Ovary (tissue), 9 donors: ENCODE data around the gene SPAG9. TPM values are rescaled to one million over a fixed set of nuclear protein-coding genes. Genes with fewer than 3 reads are reported as not detected.

ENCODE experiments used
- DNase-seq, 5 donors: peaks; one replicate each; pipeline ENCODE4 v3.0.0-alpha.2; 2019 to 2020
- H3K27ac ChIP-seq, 2 donors: fragments of 200-600 bp; one replicate each; pipeline versions ENCODE4 v1.5.1 to v1.8.0; 2019 to 2022
- H3K27me3 ChIP-seq: fragments of 200-600 bp; one replicate; pipeline ENCODE4 v1.8.0; 2022
- H3K36me3 ChIP-seq: fragments of 200-600 bp; sonication (generic); one replicate; pipeline ENCODE4 v1.5.1; 2019
- H3K4me1 ChIP-seq: one replicate; pipeline ENCODE4 v1.8.1; 2013; ENCODE audit warnings: mild to moderate bottlenecking, moderate library complexity; ENCODE audit not compliant: insufficient read depth
- H3K4me3 ChIP-seq: fragments of 200-600 bp; sonication (generic); one replicate; pipeline ENCODE4 v1.5.1; 2017
- H3K9me3 ChIP-seq, 2 donors: fragments of 200-600 bp in 1 of 2; sonication (generic) in 1 of 2; one replicate each; pipeline versions ENCODE4 v1.5.1 to v1.8.1; 2013 to 2019; ENCODE audit warnings: mild to moderate bottlenecking in 1 of 2, moderate library complexity in 1 of 2
- CTCF ChIP-seq, 3 donors: fragments of 450-650 bp in 2 of 3; fragments of 200-600 bp in 1 of 3; IDR thresholded peaks; one replicate each; pipeline versions ENCODE4 v1.5.1 to v1.8.0; 2016 to 2022; ENCODE audit warnings: antibody characterized with exemption in 3 of 3, mild to moderate bottlenecking in 1 of 3
- EP300 ChIP-seq: sonication (generic); formaldehyde crosslinking; IDR thresholded peaks from one replicate; pipeline ENCODE4 v1.6.1; 2017; ENCODE audit warnings: antibody characterized with exemption
- POLR2A ChIP-seq: fragments of 450-650 bp; IDR thresholded peaks from one replicate; pipeline ENCODE4 v1.6.1; 2017; ENCODE audit warnings: antibody characterized with exemption, mild to moderate bottlenecking, moderate library complexity
- WGBS, 3 donors: extraction: QIAGEN DNeasy Blood & Tissue Kit in 1 of 3; methylation state at CpG; one replicate each; pipeline versions ENCODE4 v1.1.5 to v1.1.7; 2013 to 2017; 5-methylcytosine and 5-hydroxymethylcytosine counted together
- intact Hi-C, 4 donors: fragments of 100-400 bp; cut with DNase I; formaldehyde crosslinking; loops; one replicate each; pipeline versions ENCODE4 v1.11.0 to v1.15.1; 2022 to 2023
- polyA plus RNA-seq, 2 donors: library from polyadenylated mRNA; stranded (reverse); fragments of 200-250 nt in 1 of 2; fragments of 350-450 nt in 1 of 2; fragmentation: Illumina TruSeq in 1 of 2; extraction: RNeasy Lipid Tissue Mini Kit (QIAGEN cat#74804) in 1 of 2; gene quantifications; one replicate each; pipeline ENCODE4 v1.2.3, GENCODE V29; 2013 to 2014
- total RNA-seq, 7 donors: library from RNA; depleted of rRNA in 2 of 7; stranded (reverse); fragments of >200 nt in 2 of 7; fragmentation: NEBNext Ultra II Directional in 3 of 7; extraction: Animal tissue kit (Norgen Biotek cat#: 25700) in 3 of 7; gene quantifications; one replicate each; pipeline versions ENCODE4 v1.1.0 to v1.2.4, GENCODE V29; 2016 to 2023
- donor health status: DM: no; HTN: no; CAD: no; lungs with moderate emphysema.
- donor health status: DM: no; HTN: no; CAD: no.
- donor health status: Bipolar disorder and iron deficiency.
- donor health status: DM: yes; HTN: yes; CAD: no.
- donor health status: DM: no; HTN: no; CAD: no.
- donor health status: DM: yes; HTN: yes; CAD: no.

SPAG9 gene
- total and polyA plus RNA-seq, 9 donors, result 28.8 to 103 (median 79.4) TPM

- Histone ChIP-seq H3K9me3 (no peaks in the 10 kb centered on the region), H3K4me3 (no peak overlapping the region), H3K27me3 (no peaks in the 10 kb centered on the region), H3K27ac (no peak overlapping the region), H3K4me1 (peaks cover 11% of the 10 kb centered on the region), H3K36me3 (no peaks in the 10 kb centered on the region)
- TF ChIP-seq CTCF (IDR thresholded peaks at IDR 0.05) (no peak), EP300 (no peak), POLR2A (no peak)
- intact Hi-C loops, result no loop called here
- no peak for DNase-seq
- WGBS, 3 donors, result 83 to 86% (median 85%) methylated on average over 21 of the region's 21 CpGs
These were observed 202.4 kb downstream of the SPAG9 start for GRCh38 chr17:50918071-50918932.

- H3K9me3 ChIP-seq, result no peaks in the 10 kb centered on the region
- peak in 1 of 5 donors; percentile 44 for DNase-seq
- H3K27me3 ChIP-seq, result no peaks in the 10 kb centered on the region
- H3K36me3 ChIP-seq, result no peaks in the 10 kb centered on the region
- H3K27ac ChIP-seq, result no peak overlapping the region
- TF ChIP-seq POLR2A, result no peak
- TF ChIP-seq CTCF (IDR thresholded peaks at IDR 0.05), result no peak
- TF ChIP-seq EP300, result no peak
- WGBS, 3 donors, result 60 to 82% (median 79%) methylated on average over 6 to 7 of the region's 7 CpGs
- H3K4me3 ChIP-seq, result no peak overlapping the region
- intact Hi-C loops, result no loop called here
- peaks cover 11% of the 10 kb centered on the region for H3K4me1 ChIP-seq
These were observed 203.3 kb downstream of the SPAG9 start for GRCh38 chr17:50917418-50917743.

- Histone ChIP-seq H3K27me3 (no peaks in the 10 kb centered on the region), H3K36me3 (no peaks in the 10 kb centered on the region), H3K4me1 (peaks cover 11% of the 10 kb centered on the region), H3K9me3 (no peaks in the 10 kb centered on the region), H3K4me3 (no peak overlapping the region), H3K27ac (no peak overlapping the region)
- TF ChIP-seq EP300, result no peak
- no peak for TF ChIP-seq POLR2A
- no peak for TF ChIP-seq CTCF (IDR thresholded peaks at IDR 0.05)
- WGBS, 3 donors, result 54 to 78% (median 72%) methylated on average over 12 to 18 of the region's 18 CpGs
- intact Hi-C loops, result no loop called here
- peak in 2 of 5 donors; percentile 44 to 55 for DNase-seq
These were observed 203.8 kb downstream of the SPAG9 start for GRCh38 chr17:50916708-50917417.

GRCh38 chr17:50916026-50916707, 204.5 kb downstream of the SPAG9 start:
- intact Hi-C loops, result no loop called here
- Histone ChIP-seq H3K27ac (no peak overlapping the region), H3K4me1 (peaks cover 11% of the 10 kb centered on the region), H3K9me3 (no peaks in the 10 kb centered on the region), H3K27me3 (no peaks in the 10 kb centered on the region), H3K4me3 (no peak overlapping the region), H3K36me3 (no peaks in the 10 kb centered on the region)
- DNase-seq, result no peak
- 72 to 94% (median 84%) methylated on average over 2 of the region's 2 CpGs for WGBS, 3 donors
- TF ChIP-seq CTCF (IDR thresholded peaks at IDR 0.05) (no peak), POLR2A (no peak), EP300 (no peak)
